Nephron progenitor cell (in vitro differentiated cells): ENCODE measurements around the gene ACAP3.

Experiments used
- DNase-seq: peaks from one replicate; pipeline ENCODE4 v3.0.0; 2021
- H3K27ac Mint-ChIP-seq: 2 replicates; pipeline ENCODE4 v1.8.0; 2021; ENCODE audit warnings: mild to moderate bottlenecking, moderate library complexity, mixed read lengths
- H3K27me3 Mint-ChIP-seq: 2 replicates; pipeline ENCODE4 v1.8.0; 2021; ENCODE audit warnings: mild to moderate bottlenecking, low read depth, mixed read lengths; ENCODE audit not compliant: poor library complexity
- H3K36me3 Mint-ChIP-seq: 2 replicates; pipeline ENCODE4 v1.8.0; 2021; ENCODE audit warnings: low read depth, mixed read lengths
- H3K4me1 Mint-ChIP-seq: 2 replicates; pipeline ENCODE4 v1.8.0; 2021; ENCODE audit warnings: mixed read lengths
- H3K4me3 Mint-ChIP-seq: 2 replicates; pipeline ENCODE4 v1.8.0; 2021; ENCODE audit warnings: mild to moderate bottlenecking, moderate library complexity, mixed read lengths
- H3K9me3 Mint-ChIP-seq: 2 replicates; pipeline ENCODE4 v1.8.0; 2021; ENCODE audit warnings: mild to moderate bottlenecking, moderate library complexity, mixed read lengths
- CTCF ChIP-seq: fragments of 200-600 bp; sonication (generic); IDR thresholded peaks from 2 replicates; pipeline ENCODE4 v1.5.0; 2021; ENCODE audit warnings: antibody characterized with exemption

ACAP3 gene

GRCh38 chr1:1307923-1308755, at the start of gene ACAP3, which contains the start of gene PUSL1:
TSS of gene ACAP3 (minus strand) at chr1:1307930. CDS start at chr1:1307815, 115 bp downstream.
TSS of gene PUSL1 (plus strand) at chr1:1308597. CDS start at chr1:1308644, 47 bp downstream.
- TF ChIP-seq CTCF: no peak
- H3K27me3 Mint-ChIP-seq: peaks cover 6% of the 10 kb centered on the region
- peak within 1 kb of the TSS; percentile 85 for H3K4me3 Mint-ChIP-seq
- H3K27ac Mint-ChIP-seq: no peak within 1 kb of the TSS
- peak; percentile 86 for DNase-seq
- no peaks in the 10 kb centered on the region for H3K9me3 Mint-ChIP-seq
- no peaks in the 10 kb centered on the region for H3K36me3 Mint-ChIP-seq
- peaks cover 27% of the 10 kb centered on the region for H3K4me1 Mint-ChIP-seq

DNA sequence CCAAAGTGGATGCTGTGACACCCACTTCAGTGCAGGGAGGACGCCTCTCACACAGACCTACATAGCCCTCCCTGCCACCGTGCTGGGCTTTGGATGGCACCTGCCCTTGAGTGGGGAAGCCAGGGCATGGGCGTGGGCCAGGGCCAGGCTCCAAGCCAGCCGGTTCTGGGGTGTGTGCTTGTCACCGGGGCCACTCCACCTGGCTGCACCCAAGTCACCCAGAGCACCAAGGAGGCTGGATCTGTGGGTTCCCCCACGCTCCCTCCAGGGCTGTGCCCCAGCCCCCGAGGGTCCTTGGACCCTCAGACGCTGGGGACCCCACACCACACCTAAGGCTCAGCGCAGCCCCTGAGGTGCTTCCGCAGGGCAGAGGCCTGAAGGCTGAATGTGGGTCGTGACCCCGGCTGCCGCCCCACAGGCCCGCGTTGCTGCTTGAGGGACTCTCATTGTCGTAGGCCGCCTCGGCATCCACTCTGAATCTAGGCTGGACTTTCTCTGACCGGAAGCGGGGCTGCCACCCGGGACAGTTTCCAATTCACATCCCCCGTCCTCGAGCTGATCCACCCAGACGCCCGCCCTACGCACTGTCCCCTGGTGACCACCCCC, 49.2 kb upstream of the ACAP3 start:
- no peak for TF ChIP-seq CTCF
- Mint-ChIP-seq H3K4me1 (peaks cover 71% of the 10 kb centered on the region), H3K4me3 (peak overlapping the region; percentile 86), H3K36me3 (no peaks in the 10 kb centered on the region), H3K27me3 (peaks cover 5% of the 10 kb centered on the region), H3K9me3 (no peaks in the 10 kb centered on the region), H3K27ac (peak overlapping the region; percentile 97)
- peak; percentile 33 for DNase-seq

GRCh38 chr1:1356166-1356795, 48.6 kb upstream of the ACAP3 start:
- DNase-seq: peak; percentile 15
- no peak for TF ChIP-seq CTCF
- Mint-ChIP-seq H3K4me3 (peak overlapping the region; percentile 86), H3K27ac (no peak overlapping the region), H3K4me1 (peaks cover 67% of the 10 kb centered on the region), H3K27me3 (peaks cover 5% of the 10 kb centered on the region), H3K36me3 (no peaks in the 10 kb centered on the region), H3K9me3 (no peaks in the 10 kb centered on the region)

- no peaks in the 10 kb centered on the region for H3K9me3 Mint-ChIP-seq
- H3K4me3 Mint-ChIP-seq: no peak overlapping the region
- H3K4me1 Mint-ChIP-seq: peaks cover 58% of the 10 kb centered on the region
- TF ChIP-seq CTCF: no peak
- DNase-seq: peak; percentile 62
- H3K36me3 Mint-ChIP-seq: no peaks in the 10 kb centered on the region
- no peak overlapping the region for H3K27ac Mint-ChIP-seq
- peaks cover 3% of the 10 kb centered on the region for H3K27me3 Mint-ChIP-seq
These were observed 47.7 kb upstream of the ACAP3 start for GRCh38 chr1:1355416-1355815.

DNA sequence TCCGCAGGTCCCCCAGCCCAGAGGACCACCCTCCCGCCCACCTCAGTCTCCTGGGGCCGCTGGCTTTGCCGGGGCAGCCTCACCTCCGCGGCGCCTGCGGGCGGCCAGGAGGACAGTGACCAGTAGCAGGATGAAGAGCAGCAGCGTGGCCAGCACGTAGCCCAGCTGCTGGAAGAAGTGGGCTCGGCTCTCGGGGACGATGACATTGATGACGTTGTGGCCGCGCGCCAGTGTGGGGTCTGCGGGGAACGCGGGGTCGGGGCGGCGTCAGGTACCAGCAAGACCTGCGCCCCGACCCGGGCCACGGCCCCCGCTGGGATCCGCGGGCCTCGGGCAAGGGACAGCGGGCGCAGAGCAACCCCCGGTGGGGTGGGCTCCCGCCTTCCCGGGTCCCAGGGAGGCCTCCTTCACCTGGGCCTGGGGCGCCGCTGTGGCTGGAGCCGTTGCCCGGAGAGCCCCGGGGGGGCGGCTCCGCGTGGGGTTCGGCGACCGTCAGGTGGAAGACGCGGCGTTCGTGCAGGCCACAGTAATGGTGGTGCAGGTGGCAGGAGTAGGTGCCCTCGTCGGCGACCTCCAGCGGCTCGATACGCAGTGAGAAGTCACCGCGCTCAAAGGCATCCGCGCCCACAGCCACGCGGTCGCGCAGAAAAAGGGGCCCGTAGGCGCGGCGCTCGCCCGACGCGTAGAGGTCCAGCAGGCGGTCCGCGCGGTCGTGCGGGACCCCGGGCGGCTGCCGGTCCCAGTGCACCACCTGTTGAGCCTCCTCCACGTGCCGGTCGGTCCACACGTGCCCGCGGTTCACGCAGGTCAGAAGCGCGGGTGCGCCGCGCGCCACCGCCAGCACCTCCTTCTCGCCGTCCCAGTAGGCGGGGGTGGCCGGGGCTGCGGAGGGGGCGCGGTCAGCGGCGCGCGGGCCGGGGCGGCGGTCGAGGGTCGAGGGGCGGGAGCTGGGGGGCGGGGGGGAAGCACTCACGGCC, 46.8 kb upstream of the ACAP3 start:
- H3K36me3 Mint-ChIP-seq: no peaks in the 10 kb centered on the region
- H3K27ac Mint-ChIP-seq: no peak overlapping the region
- no peaks in the 10 kb centered on the region for H3K9me3 Mint-ChIP-seq
- peak; percentile 42 for DNase-seq
- no peak for TF ChIP-seq CTCF
- peak overlapping the region; percentile 76 for H3K4me3 Mint-ChIP-seq
- peaks cover 53% of the 10 kb centered on the region for H3K4me1 Mint-ChIP-seq
- peaks cover 3% of the 10 kb centered on the region for H3K27me3 Mint-ChIP-seq
